K562 (cell line): ENCODE results near the gene LCN1. TPM values are rescaled to one million over a fixed set of nuclear protein-coding genes. Genes with fewer than 3 reads are reported as not detected.
A peak's percentile ranks its signal among the peaks of the same experiment; 100 is the strongest.

ENCODE experiments used
- BHLHE40 ChIP-seq: IDR thresholded peaks from 2 replicates; pipeline ENCODE4 v1.6.1; 2011; ENCODE audit warnings: low read length, improper control_type of control experiment
- CXXC5 ChIP-seq: fragments of 250-450 bp; sonication (Bioruptor Pico); IDR thresholded peaks from 2 replicates; pipeline ENCODE4 v1.8.0; 2022; ENCODE audit warnings: inconsistent platforms, mild to moderate bottlenecking, moderate library complexity
- FOXM1 ChIP-seq, 2 experiments: fragments of 450-650 bp in 1 of 2; sonication (generic) in 1 of 2; formaldehyde crosslinking in 1 of 2; IDR thresholded peaks; 2 replicates each; pipeline versions ENCODE4 v1.6.1 to v1.9.0; 2017 to 2022; ENCODE audit warnings: low read depth in 2 of 2, mild to moderate bottlenecking in 2 of 2, missing genetic modification reagents in 1 of 2, moderate library complexity in 1 of 2
- KDM2B ChIP-seq: fragments of 250-450 bp; sonication (Bioruptor Pico); IDR thresholded peaks from 2 replicates; pipeline ENCODE4 v1.8.0; 2021; ENCODE audit warnings: mild to moderate bottlenecking, moderate library complexity
- NFATC3 ChIP-seq: fragments of 450-650 bp; IDR thresholded peaks from 2 replicates; pipeline ENCODE4 v1.6.1; 2017; ENCODE audit warnings: mild to moderate bottlenecking
- PHB ChIP-seq: fragments of 250-450 bp; sonication (Bioruptor Pico); IDR thresholded peaks from 2 replicates; pipeline ENCODE4 v1.5.0; 2021
- PHF21A ChIP-seq: fragments of 450-650 bp; IDR thresholded peaks from 2 replicates; pipeline ENCODE4 v1.6.1; 2017; ENCODE audit warnings: low read depth, borderline replicate concordance
- RBM15 ChIP-seq: fragments of 200-400 bp; formaldehyde crosslinking; IDR thresholded peaks from 2 replicates; pipeline ENCODE4 v1.6.1; 2018; ENCODE audit warnings: mild to moderate bottlenecking, low read length, moderate library complexity; ENCODE audit not compliant: insufficient read depth
- RHOXF2B ChIP-seq: fragments of 250-450 bp; sonication (Bioruptor Pico); conservative IDR thresholded peaks from 2 replicates; pipeline ENCODE4 v1.5.1; 2021
- SLC30A9 ChIP-seq: fragments of 250-450 bp; sonication (Bioruptor Pico); IDR thresholded peaks from 2 replicates; pipeline ENCODE4 v1.8.0; 2022; ENCODE audit warnings: mild to moderate bottlenecking, moderate library complexity
- SMARCA5 ChIP-seq: fragments of 450-650 bp; IDR thresholded peaks from 2 replicates; pipeline ENCODE4 v1.6.1; 2016
- SRF ChIP-seq, 2 experiments: fragments of 250-450, 450-650 bp in 1 of 2; sonication (Bioruptor Pico) in 1 of 2; sonication (generic) in 1 of 2; formaldehyde crosslinking; IDR thresholded peaks; 2 replicates each; pipeline versions ENCODE4 v1.5.0 to v1.5.1; 2020 to 2022; ENCODE audit warnings: mild to moderate bottlenecking in 1 of 2, missing genetic modification reagents in 1 of 2
- TCF15 ChIP-seq: fragments of 250-450 bp; sonication (Bioruptor Pico); IDR thresholded peaks from 2 replicates; pipeline ENCODE4 v1.8.0; 2022; ENCODE audit warnings: moderate library complexity, mild to moderate bottlenecking, inconsistent platforms
- TCFL5 ChIP-seq: fragments of 250-450 bp; sonication (Bioruptor Pico); conservative IDR thresholded peaks from 2 replicates; pipeline ENCODE4 v1.6.1; 2021; ENCODE audit warnings: mild to moderate bottlenecking, moderate library complexity, matching md5 sums
- VEZF1 ChIP-seq: fragments of 200-800 bp; sonication (Bioruptor generic); IDR thresholded peaks from 2 replicates; pipeline ENCODE4 v1.6.1; 2017; ENCODE audit warnings: missing genetic modification characterization, missing compliant biosample characterization
- ZC3H11A ChIP-seq: IDR thresholded peaks from 2 replicates; pipeline ENCODE4 v1.6.1; 2012; ENCODE audit warnings: low read depth, low read length, improper control_type of control experiment
- ZNF140 ChIP-seq: fragments of 250-450 bp; sonication (Bioruptor Pico); IDR thresholded peaks from 2 replicates; pipeline ENCODE4 v1.8.0; 2021; ENCODE audit warnings: moderate library complexity, mild to moderate bottlenecking, inconsistent platforms
- ZNF224 ChIP-seq: sonication (generic); formaldehyde crosslinking; IDR thresholded peaks from 2 replicates; pipeline ENCODE4 v1.8.0; 2022; ENCODE audit warnings: mild to moderate bottlenecking, missing genetic modification reagents
- ZZZ3 ChIP-seq: fragments of 450-650 bp; IDR thresholded peaks from 2 replicates; pipeline ENCODE4 v1.6.1; 2016; ENCODE audit warnings: antibody characterized with exemption, mild to moderate bottlenecking, moderate library complexity
- polyA plus RNA-seq, 8 experiments: library from polyadenylated mRNA; depleted of rRNA in 4 of 8; stranded (reverse) in 5 of 8; unstranded in 3 of 8; fragments of >200 nt; fragmentation: Nextera tagmentation in 2 of 8; fragmentation: Illumina TruSeq in 1 of 8; extraction: Ambion mirVana in 2 of 8; extraction: Trizol in 1 of 8; gene quantifications; 2 replicates each; pipeline versions ENCODE4 v1.2.1 to v1.2.3, GENCODE V29; 2011 to 2014; ENCODE audit warnings: inconsistent platforms in 1 of 8, missing spikeins in 1 of 8
- total RNA-seq, 7 experiments: library from RNA; depleted of rRNA in 6 of 7; stranded (reverse); fragments of >200 nt in 6 of 7; fragmentation: Illumina TruSeq in 2 of 7; extraction: Trizol in 2 of 7; gene quantifications; 2 replicates each; pipeline versions ENCODE4 v1.2.1 to v1.2.3, GENCODE V29; 2011 to 2021; ENCODE audit warnings: low replicate concordance in 1 of 7
- TF ChIP-seq, protein P1 (sequence below): fragments of 200-800 bp; sonication (Bioruptor generic); IDR thresholded peaks from 2 replicates; pipeline ENCODE4 v1.6.1; 2016; ENCODE audit warnings: missing genetic modification characterization, missing compliant biosample characterization
- TF ChIP-seq, protein P2 (sequence below): fragments of 250-450 bp; sonication (Bioruptor Pico); IDR thresholded peaks from 2 replicates; pipeline ENCODE4 v1.8.0; 2022; ENCODE audit warnings: inconsistent platforms

Gene LCN1
- total and polyA plus RNA-seq, 9 of the 15 experiments (the other 6 are each of a cell fraction or from before 2014, with no cell fraction given), result not detected

GRCh38 chr9:135499326-135500070 is 21.7 kb upstream of the LCN1 start (continued):
- TF ChIP-seq RHOXF2B (CRISPR knock-in tag) (no peak), FOXM1 (IDR thresholded peaks at IDR 0.05; ENCODE audit: low read depth) (peak; percentile 68; the same call in 1 of the 2 replicates), FOXM1 (CRISPR knock-in tag; IDR thresholded peaks at IDR 0.05; ENCODE audit: low read depth) (no peak), CXXC5 (CRISPR knock-in tag) (peak; percentile 61), SLC30A9 (CRISPR knock-in tag) (no peak), VEZF1 (peak; percentile 82), KDM2B (0 out of 2 replicates have a peak, but pooled peaks have one; percentile 14), ZNF224 (CRISPR knock-in tag) (no peak), ZC3H11A (no peak), NFATC3 (no peak), PHB (no peak), TCFL5 (no peak), ZZZ3 (no peak), TCF15 (CRISPR knock-in tag) (no peak), SRF (CRISPR knock-in tag; IDR thresholded peaks at IDR 0.05) (no peak), PHF21A (no peak), ZNF140 (CRISPR knock-in tag) (no peak), RBM15 (no peak), BHLHE40 (peak; percentile 86), SMARCA5 (no peak)
- TF ChIP-seq, protein P1, sequence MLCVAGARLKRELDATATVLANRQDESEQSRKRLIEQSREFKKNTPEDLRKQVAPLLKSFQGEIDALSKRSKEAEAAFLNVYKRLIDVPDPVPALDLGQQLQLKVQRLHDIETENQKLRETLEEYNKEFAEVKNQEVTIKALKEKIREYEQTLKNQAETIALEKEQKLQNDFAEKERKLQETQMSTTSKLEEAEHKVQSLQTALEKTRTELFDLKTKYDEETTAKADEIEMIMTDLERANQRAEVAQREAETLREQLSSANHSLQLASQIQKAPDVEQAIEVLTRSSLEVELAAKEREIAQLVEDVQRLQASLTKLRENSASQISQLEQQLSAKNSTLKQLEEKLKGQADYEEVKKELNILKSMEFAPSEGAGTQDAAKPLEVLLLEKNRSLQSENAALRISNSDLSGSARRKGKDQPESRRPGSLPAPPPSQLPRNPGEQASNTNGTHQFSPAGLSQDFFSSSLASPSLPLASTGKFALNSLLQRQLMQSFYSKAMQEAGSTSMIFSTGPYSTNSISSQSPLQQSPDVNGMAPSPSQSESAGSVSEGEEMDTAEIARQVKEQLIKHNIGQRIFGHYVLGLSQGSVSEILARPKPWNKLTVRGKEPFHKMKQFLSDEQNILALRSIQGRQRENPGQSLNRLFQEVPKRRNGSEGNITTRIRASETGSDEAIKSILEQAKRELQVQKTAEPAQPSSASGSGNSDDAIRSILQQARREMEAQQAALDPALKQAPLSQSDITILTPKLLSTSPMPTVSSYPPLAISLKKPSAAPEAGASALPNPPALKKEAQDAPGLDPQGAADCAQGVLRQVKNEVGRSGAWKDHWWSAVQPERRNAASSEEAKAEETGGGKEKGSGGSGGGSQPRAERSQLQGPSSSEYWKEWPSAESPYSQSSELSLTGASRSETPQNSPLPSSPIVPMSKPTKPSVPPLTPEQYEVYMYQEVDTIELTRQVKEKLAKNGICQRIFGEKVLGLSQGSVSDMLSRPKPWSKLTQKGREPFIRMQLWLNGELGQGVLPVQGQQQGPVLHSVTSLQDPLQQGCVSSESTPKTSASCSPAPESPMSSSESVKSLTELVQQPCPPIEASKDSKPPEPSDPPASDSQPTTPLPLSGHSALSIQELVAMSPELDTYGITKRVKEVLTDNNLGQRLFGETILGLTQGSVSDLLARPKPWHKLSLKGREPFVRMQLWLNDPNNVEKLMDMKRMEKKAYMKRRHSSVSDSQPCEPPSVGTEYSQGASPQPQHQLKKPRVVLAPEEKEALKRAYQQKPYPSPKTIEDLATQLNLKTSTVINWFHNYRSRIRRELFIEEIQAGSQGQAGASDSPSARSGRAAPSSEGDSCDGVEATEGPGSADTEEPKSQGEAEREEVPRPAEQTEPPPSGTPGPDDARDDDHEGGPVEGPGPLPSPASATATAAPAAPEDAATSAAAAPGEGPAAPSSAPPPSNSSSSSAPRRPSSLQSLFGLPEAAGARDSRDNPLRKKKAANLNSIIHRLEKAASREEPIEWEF, result no peak
- TF ChIP-seq, protein P2, sequence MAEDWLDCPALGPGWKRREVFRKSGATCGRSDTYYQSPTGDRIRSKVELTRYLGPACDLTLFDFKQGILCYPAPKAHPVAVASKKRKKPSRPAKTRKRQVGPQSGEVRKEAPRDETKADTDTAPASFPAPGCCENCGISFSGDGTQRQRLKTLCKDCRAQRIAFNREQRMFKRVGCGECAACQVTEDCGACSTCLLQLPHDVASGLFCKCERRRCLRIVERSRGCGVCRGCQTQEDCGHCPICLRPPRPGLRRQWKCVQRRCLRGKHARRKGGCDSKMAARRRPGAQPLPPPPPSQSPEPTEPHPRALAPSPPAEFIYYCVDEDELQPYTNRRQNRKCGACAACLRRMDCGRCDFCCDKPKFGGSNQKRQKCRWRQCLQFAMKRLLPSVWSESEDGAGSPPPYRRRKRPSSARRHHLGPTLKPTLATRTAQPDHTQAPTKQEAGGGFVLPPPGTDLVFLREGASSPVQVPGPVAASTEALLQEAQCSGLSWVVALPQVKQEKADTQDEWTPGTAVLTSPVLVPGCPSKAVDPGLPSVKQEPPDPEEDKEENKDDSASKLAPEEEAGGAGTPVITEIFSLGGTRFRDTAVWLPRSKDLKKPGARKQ, result no peak
